Neuronal stem cell (in vitro differentiated cells): Measurements from ENCODE around the gene SURF2.

Experiments used
- DNase-seq: peaks from one replicate; pipeline ENCODE4 v3.0.0-alpha.2; 2013; ENCODE audit warnings: low spot score
- H2AFZ ChIP-seq: one replicate; pipeline ENCODE4 v1.6.1; 2013; ENCODE audit warnings: mild to moderate bottlenecking, low read length, inconsistent platforms
- H2AK5ac ChIP-seq: 2 replicates; pipeline ENCODE4 v1.6.1; 2013; ENCODE audit warnings: low read depth, mild to moderate bottlenecking, inconsistent platforms, low read length, moderate library complexity, mixed read lengths
- H2BK120ac ChIP-seq: 2 replicates; pipeline ENCODE4 v1.6.1; 2013; ENCODE audit warnings: low read depth, mild to moderate bottlenecking, inconsistent platforms, low read length, moderate library complexity, mixed read lengths
- H2BK12ac ChIP-seq: one replicate; pipeline ENCODE4 v1.6.1; 2013; ENCODE audit warnings: low read length, inconsistent platforms
- H2BK15ac ChIP-seq: 2 replicates; pipeline ENCODE4 v1.6.1; 2013; ENCODE audit warnings: mild to moderate bottlenecking, low read length, inconsistent platforms, mixed read lengths
- H2BK5ac ChIP-seq: one replicate; pipeline ENCODE4 v1.6.1; 2013; ENCODE audit warnings: inconsistent platforms, mild to moderate bottlenecking, low read length, moderate library complexity
- H3K14ac ChIP-seq: one replicate; pipeline ENCODE4 v1.6.1; 2013; ENCODE audit warnings: low read length, inconsistent platforms
- H3K18ac ChIP-seq: 2 replicates; pipeline ENCODE4 v1.6.1; 2013; ENCODE audit warnings: low read length, inconsistent platforms
- H3K23ac ChIP-seq: 2 replicates; pipeline ENCODE4 v1.6.1; 2013; ENCODE audit warnings: low read depth, mild to moderate bottlenecking, mixed read lengths, low read length, inconsistent platforms; ENCODE audit not compliant: poor library complexity
- H3K27ac ChIP-seq: replicated peaks from 3 replicates; pipeline ENCODE4 v1.5.1; 2013; ENCODE audit warnings: low read length, inconsistent platforms
- H3K27me3 ChIP-seq, 3 experiments: 2 replicates each; pipeline ENCODE4 v1.6.1; 2013; ENCODE audit warnings: low read length in 3 of 3, mild to moderate bottlenecking in 2 of 3, inconsistent platforms in 1 of 3, low read depth in 1 of 3, mixed read lengths in 1 of 3, moderate library complexity in 1 of 3; ENCODE audit not compliant: control insufficient read depth in 3 of 3, insufficient read depth in 3 of 3
- H3K36me3 ChIP-seq, 2 donors: replicated peaks in 1 of 2; 2 replicates each; pipeline ENCODE4 v1.6.1; 2013; ENCODE audit warnings: low read length in 2 of 2; ENCODE audit not compliant: control insufficient read depth in 2 of 2, insufficient read depth in 2 of 2
- H3K4ac ChIP-seq: 2 replicates; pipeline ENCODE4 v1.6.1; 2013; ENCODE audit warnings: inconsistent platforms, mild to moderate bottlenecking, low read length, moderate library complexity
- H3K4me1 ChIP-seq, 2 donors: 1 replicate in 1 of 2; 2 replicates in 1 of 2; pipeline ENCODE4 v1.6.1; 2013; ENCODE audit warnings: low read length in 2 of 2, low read depth in 1 of 2; ENCODE audit not compliant: control insufficient read depth in 2 of 2, insufficient read depth in 1 of 2
- H3K4me2 ChIP-seq: one replicate; pipeline ENCODE4 v1.6.1; 2013; ENCODE audit warnings: mild to moderate bottlenecking, low read length, inconsistent platforms; ENCODE audit not compliant: insufficient read depth, poor library complexity, severe bottlenecking
- H3K4me3 ChIP-seq, 2 donors: 2 replicates each; pipeline ENCODE4 v1.5.1; 2013; ENCODE audit warnings: low read length in 2 of 2, mild to moderate bottlenecking in 2 of 2, inconsistent platforms in 1 of 2, moderate library complexity in 1 of 2
- H3K79me1 ChIP-seq: one replicate; pipeline ENCODE4 v1.6.1; 2013; ENCODE audit warnings: low read depth, mild to moderate bottlenecking, inconsistent platforms, low read length, moderate library complexity
- H3K9ac ChIP-seq: one replicate; pipeline ENCODE4 v1.6.1; 2013; ENCODE audit warnings: mild to moderate bottlenecking, low read depth, low read length, inconsistent platforms; ENCODE audit not compliant: poor library complexity
- H3K9me3 ChIP-seq, 2 donors: replicated peaks in 1 of 2; 2 replicates each; pipeline versions ENCODE3 to v1.6.1; 2013; ENCODE audit warnings: low read length in 2 of 2, mild to moderate bottlenecking in 2 of 2, inconsistent platforms in 1 of 2, low read depth in 1 of 2, mixed read lengths in 1 of 2, moderate library complexity in 1 of 2; ENCODE audit not compliant: control insufficient read depth in 2 of 2, insufficient read depth in 1 of 2
- H4K8ac ChIP-seq: one replicate; pipeline ENCODE4 v1.6.1; 2013; ENCODE audit warnings: low read depth, mild to moderate bottlenecking, inconsistent platforms, low read length, moderate library complexity
- H4K91ac ChIP-seq: one replicate; pipeline ENCODE4 v1.6.1; 2013; ENCODE audit warnings: low read length, low read depth, mild to moderate bottlenecking, inconsistent platforms; ENCODE audit not compliant: poor library complexity
- WGBS, 2 donors: extraction: QIAGEN DNeasy Blood & Tissue Kit; methylation state at CpG; one replicate each; pipeline ENCODE4 v1.1.7; 2013; ENCODE audit warnings: missing lambda C conversion rate in 2 of 2, mixed read lengths in 1 of 2; ENCODE audit not compliant: insufficient read length in 2 of 2, insufficient replicate concordance in 1 of 2; ENCODE audit errors: extremely low coverage in 2 of 2; 5-methylcytosine and 5-hydroxymethylcytosine counted together

Gene SURF2

GRCh38 chr9:133380734-133381133 lies 24.4 kb downstream of the SURF2 start:
- Histone ChIP-seq H3K23ac (no peak overlapping the region), H3K9ac (no peak overlapping the region), H3K4me2 (no peak overlapping the region), H3K4ac (no peak overlapping the region), H2BK12ac (no peak overlapping the region), H3K27me3 (peaks cover 0 to 3% (median 0%) of the 10 kb centered on the region in 3 experiments), H3K14ac (no peak overlapping the region), H2BK15ac (no peak overlapping the region), H3K79me1 (peaks cover 2% of the 10 kb centered on the region), H3K4me3 (no peak overlapping the region), H3K4me1 (peaks cover 2% of the 10 kb centered on the region in 2 donors), H2AK5ac (no peak overlapping the region), H3K27ac (no peak overlapping the region), H3K18ac (no peak overlapping the region), H3K9me3 (peaks cover 7 to 10% of the 10 kb centered on the region in 2 donors), H2BK5ac (no peak overlapping the region), H3K36me3 (peaks cover 0 to 2% of the 10 kb centered on the region in 2 donors), H4K91ac (no peak overlapping the region), H4K8ac (no peak overlapping the region), H2BK120ac (no peak overlapping the region), H2AFZ (no peak overlapping the region)
- no peak for DNase-seq
- no CpG with 5 or more reads among the region's 4 CpGs for WGBS, 2 donors

GRCh38 chr9:133382507-133383141 lies 26.3 kb downstream of the SURF2 start:
- no peak overlapping the region for H3K23ac ChIP-seq
- peaks cover 2% of the 10 kb centered on the region in 2 donors for H3K4me1 ChIP-seq
- no peak overlapping the region for H2BK15ac ChIP-seq
- 100% methylated on average over 2 to 3 of the region's 4 CpGs for WGBS, 2 donors
- H3K27me3 ChIP-seq, result peaks cover 0 to 3% (median 0%) of the 10 kb centered on the region in 3 experiments
- no peak overlapping the region for H4K8ac ChIP-seq
- no peak overlapping the region for H3K14ac ChIP-seq
- no peak overlapping the region for H2BK12ac ChIP-seq
- peaks cover 0 to 2% of the 10 kb centered on the region in 2 donors for H3K36me3 ChIP-seq
- H3K18ac ChIP-seq, result no peak overlapping the region
- H3K9me3 ChIP-seq, result peaks cover 7 to 9% of the 10 kb centered on the region in 2 donors
- H3K4me3 ChIP-seq, result peak overlapping the region in 1 of 2 donors; percentile 52
- no peak for DNase-seq
- no peak overlapping the region for H2BK120ac ChIP-seq
- H3K9ac ChIP-seq, result peak overlapping the region; percentile 68
- H2AK5ac ChIP-seq, result no peak overlapping the region
- no peak overlapping the region for H4K91ac ChIP-seq
- no peak overlapping the region for H2BK5ac ChIP-seq
- H3K79me1 ChIP-seq, result peaks cover 2% of the 10 kb centered on the region
- no peak overlapping the region for H2AFZ ChIP-seq
- H3K4me2 ChIP-seq, result no peak overlapping the region
- H3K27ac ChIP-seq, result no peak overlapping the region
- H3K4ac ChIP-seq, result no peak overlapping the region

GRCh38 chr9:133383438-133383837 lies 27.1 kb downstream of the SURF2 start:
- no peak overlapping the region for H3K18ac ChIP-seq
- H2AFZ ChIP-seq, result no peak overlapping the region
- no peak overlapping the region for H2BK5ac ChIP-seq
- H3K9me3 ChIP-seq, result peaks cover 1 to 7% of the 10 kb centered on the region in 2 donors
- no peak overlapping the region for H3K23ac ChIP-seq
- peaks cover 0 to 2% of the 10 kb centered on the region in 2 donors for H3K4me1 ChIP-seq
- no peak for DNase-seq
- H3K27me3 ChIP-seq, result peaks cover 0 to 3% (median 0%) of the 10 kb centered on the region in 3 experiments
- H4K8ac ChIP-seq, result no peak overlapping the region
- H2BK120ac ChIP-seq, result no peak overlapping the region
- peaks cover 0 to 2% of the 10 kb centered on the region in 2 donors for H3K36me3 ChIP-seq
- no peak overlapping the region for H2BK15ac ChIP-seq
- H3K79me1 ChIP-seq, result peaks cover 2% of the 10 kb centered on the region
- peak overlapping the region in 1 of 2 donors; percentile 32 for H3K4me3 ChIP-seq
- H2AK5ac ChIP-seq, result no peak overlapping the region
- no peak overlapping the region for H2BK12ac ChIP-seq
- H3K9ac ChIP-seq, result peak overlapping the region; percentile 30
- no peak overlapping the region for H3K4me2 ChIP-seq
- no CpG with 5 or more reads among the region's 3 CpGs for WGBS, 2 donors
- no peak overlapping the region for H3K4ac ChIP-seq
- no peak overlapping the region for H3K27ac ChIP-seq
- peak overlapping the region; percentile 47 for H3K14ac ChIP-seq
- H4K91ac ChIP-seq, result peak overlapping the region; percentile 8

- Histone ChIP-seq H3K18ac (peak overlapping the region; percentile 48), H3K27me3 (peaks cover 0 to 3% (median 0%) of the 10 kb centered on the region in 3 experiments), H3K4ac (no peak overlapping the region), H3K9ac (no peak overlapping the region), H3K14ac (peak overlapping the region; percentile 75), H4K91ac (no peak overlapping the region), H4K8ac (no peak overlapping the region), H2AK5ac (peak overlapping the region; percentile 83), H2AFZ (no peak overlapping the region), H3K23ac (no peak overlapping the region), H3K27ac (no peak overlapping the region), H3K4me3 (no peak overlapping the region), H3K36me3 (peaks cover 0 to 2% of the 10 kb centered on the region in 2 donors), H2BK5ac (no peak overlapping the region), H2BK12ac (no peak overlapping the region), H3K9me3 (peaks cover 0 to 7% of the 10 kb centered on the region in 2 donors), H2BK120ac (no peak overlapping the region), H3K79me1 (peaks cover 2% of the 10 kb centered on the region), H3K4me2 (no peak overlapping the region), H3K4me1 (peaks cover 0 to 2% of the 10 kb centered on the region in 2 donors), H2BK15ac (no peak overlapping the region)
- no peak for DNase-seq
- no CpG with 5 or more reads among the region's 17 CpGs for WGBS, 2 donors
Observed at GRCh38 chr9:133384736-133385321, 28.5 kb downstream of the SURF2 start.
